ENCODE measurements around the gene APRT.

DNA sequence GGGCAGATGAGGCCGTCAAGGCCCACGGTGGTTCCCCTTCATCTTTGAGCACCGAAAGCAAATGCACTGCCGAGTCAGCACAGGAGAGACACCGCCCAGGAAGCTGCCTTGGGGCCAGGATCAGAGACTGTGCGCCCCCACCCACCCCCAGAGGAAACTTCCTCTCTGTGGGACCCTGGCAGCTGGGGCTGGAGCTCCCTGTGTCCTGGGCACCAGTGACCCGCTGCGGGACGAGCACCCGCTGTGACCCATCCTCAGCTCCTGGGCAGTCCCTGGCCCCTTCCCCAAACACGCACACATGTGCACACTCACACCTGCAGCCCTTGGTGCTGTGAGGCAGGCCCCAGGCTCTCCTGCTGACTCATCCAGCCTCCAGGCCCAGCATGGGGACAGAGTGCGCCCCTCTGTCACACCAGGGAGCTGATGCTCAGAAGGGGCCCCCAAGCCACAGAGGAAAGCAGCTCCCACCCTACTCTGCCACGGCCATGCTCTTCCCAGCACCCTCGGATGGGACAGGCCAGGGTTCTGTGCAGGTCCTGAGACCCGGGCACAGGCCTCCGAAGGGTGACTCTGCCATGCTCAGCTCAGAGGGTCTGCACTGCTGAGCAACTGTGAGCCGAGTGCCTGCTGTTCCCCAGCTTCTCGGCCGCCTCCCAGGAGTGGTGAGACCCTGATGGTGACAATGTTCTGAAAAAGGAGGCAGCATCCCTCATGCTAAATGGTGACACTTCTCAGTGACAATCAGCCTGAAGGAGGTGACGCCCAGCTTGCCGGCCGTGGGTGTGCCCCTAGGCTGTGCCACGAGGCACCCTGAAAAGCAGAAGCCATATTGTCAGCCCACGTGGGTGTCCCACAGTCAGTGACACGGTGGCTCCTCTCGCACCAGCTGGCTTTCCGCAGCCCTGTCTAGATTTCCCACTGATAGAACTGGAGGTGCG is 30.3 kb downstream of the APRT start:
- TF ChIP-seq GATA3 (IDR thresholded peaks at IDR 0.05; ENCODE audit: low read depth, low read length) (no peak), GATA2 (IDR thresholded peaks at IDR 0.05; ENCODE audit: low read depth, low read length) (no peak)

Data from SH-SY5Y (cell line).